GM13977 (cell line): ENCODE results near the gene HERC2.
A peak's percentile ranks its signal among the peaks of the same experiment; 100 is the strongest.

Experiments
- DNase-seq: peaks from one replicate; pipeline ENCODE4 v3.0.0; 2012; ENCODE audit warnings: low spot score
- in situ Hi-C: fragments of 300-500 bp; cut with MboI; formaldehyde crosslinking; loops from one replicate; pipeline ENCODE4 v1.12.0; 2022; ENCODE audit warnings: low sequenced_read_pairs, low pct_unique_long_range_greater_than_20kb, mixed read lengths, inconsistent platforms; ENCODE audit not compliant: unreplicated experiment
- TF ChIP-seq, protein P1 (sequence below): IDR thresholded peaks from 2 replicates; pipeline ENCODE4 v1.5.1; 2012; ENCODE audit warnings: mild to moderate bottlenecking, control low read depth; ENCODE audit not compliant: insufficient read depth; ENCODE audit errors: extremely low read depth, missing control alignments

The HERC2 gene

GRCh38 chr15:28262438-28262837, 59.5 kb downstream of the HERC2 start:
- in situ Hi-C loops, result no loop called here
- TF ChIP-seq, protein P1, sequence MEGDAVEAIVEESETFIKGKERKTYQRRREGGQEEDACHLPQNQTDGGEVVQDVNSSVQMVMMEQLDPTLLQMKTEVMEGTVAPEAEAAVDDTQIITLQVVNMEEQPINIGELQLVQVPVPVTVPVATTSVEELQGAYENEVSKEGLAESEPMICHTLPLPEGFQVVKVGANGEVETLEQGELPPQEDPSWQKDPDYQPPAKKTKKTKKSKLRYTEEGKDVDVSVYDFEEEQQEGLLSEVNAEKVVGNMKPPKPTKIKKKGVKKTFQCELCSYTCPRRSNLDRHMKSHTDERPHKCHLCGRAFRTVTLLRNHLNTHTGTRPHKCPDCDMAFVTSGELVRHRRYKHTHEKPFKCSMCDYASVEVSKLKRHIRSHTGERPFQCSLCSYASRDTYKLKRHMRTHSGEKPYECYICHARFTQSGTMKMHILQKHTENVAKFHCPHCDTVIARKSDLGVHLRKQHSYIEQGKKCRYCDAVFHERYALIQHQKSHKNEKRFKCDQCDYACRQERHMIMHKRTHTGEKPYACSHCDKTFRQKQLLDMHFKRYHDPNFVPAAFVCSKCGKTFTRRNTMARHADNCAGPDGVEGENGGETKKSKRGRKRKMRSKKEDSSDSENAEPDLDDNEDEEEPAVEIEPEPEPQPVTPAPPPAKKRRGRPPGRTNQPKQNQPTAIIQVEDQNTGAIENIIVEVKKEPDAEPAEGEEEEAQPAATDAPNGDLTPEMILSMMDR, result no peak
- DNase-seq, result no peak

GRCh38 chr15:28260722-28261121, 61.3 kb downstream of the HERC2 start:
- TF ChIP-seq, protein P1, result no peak
- no peak for DNase-seq
- in situ Hi-C loops, result no loop called here

- no peak for DNase-seq
- in situ Hi-C loops, result no loop called here
- TF ChIP-seq, protein P1, result no peak
Measured at GRCh38 chr15:28260317-28260716, 61.7 kb downstream of the HERC2 start.

DNA sequence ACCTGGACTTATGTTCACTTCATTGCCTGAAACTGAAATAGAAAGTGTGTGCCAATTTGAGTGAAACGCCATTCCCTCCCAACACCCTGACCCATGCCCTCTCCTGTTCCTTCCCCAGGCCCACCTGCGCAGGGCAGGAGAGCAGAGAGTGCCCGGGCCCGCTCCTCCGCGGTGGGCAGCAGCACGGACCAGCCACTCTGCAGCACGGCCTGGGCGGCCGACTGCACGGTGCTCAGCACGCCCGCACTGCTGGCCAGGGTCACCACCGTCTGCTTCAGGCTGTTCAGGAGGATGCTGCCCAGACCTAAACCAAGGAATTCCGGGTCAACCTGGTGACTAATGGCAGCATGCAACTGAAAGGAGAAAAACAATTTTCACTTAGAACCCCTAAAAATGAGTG, 66.0 kb downstream of the HERC2 start:
- no peak for DNase-seq
- TF ChIP-seq, protein P1, result no peak
- in situ Hi-C loops, result no loop called here

GRCh38 chr15:28252831-28253230, 69.1 kb downstream of the HERC2 start:
- TF ChIP-seq, protein P1, result no peak
- in situ Hi-C loops, result no loop called here
- peak; percentile 60 for DNase-seq

DNA sequence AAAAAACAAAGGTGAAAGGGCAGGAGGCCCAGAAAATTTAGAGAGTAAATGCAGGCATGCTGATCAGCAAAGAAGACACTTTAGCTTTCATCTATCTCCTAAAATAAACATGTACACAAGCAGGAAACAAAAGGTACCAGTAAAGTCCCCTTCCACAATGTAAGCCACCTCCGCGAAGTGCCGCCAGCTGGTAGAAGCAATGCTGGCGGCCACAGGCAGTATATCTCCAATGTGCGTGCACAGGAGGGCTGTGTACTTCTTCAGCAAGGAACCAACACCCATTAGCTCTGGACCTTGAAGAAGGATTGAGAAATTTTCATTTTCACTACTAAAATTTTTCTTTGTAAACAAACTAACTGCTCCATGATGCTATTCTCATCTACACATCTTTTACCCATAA, 75.4 kb downstream of the HERC2 start:
- in situ Hi-C loops, result no loop called here
- DNase-seq, result no peak
- TF ChIP-seq, protein P1, result no peak

DNA sequence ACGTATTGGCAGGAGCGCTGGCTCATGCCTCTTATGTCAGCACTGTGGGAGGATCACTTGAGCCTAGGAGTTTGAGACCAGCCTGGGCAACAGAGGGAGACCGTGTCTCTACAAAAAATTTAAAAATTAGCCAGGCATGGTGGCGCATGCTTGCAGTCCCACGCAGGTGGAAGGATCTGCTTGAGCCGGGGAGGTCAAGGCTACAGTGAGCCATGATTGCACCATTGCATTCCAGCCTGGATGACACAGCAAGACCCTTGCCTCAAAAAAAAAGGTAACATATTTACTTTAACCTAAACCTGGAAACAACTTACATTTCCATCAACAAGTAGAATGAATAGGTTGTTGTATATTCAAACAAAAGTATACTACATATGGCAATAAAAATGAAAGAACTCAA, 78.1 kb downstream of the HERC2 start:
- TF ChIP-seq, protein P1, result no peak
- no peak for DNase-seq
- in situ Hi-C loops, result no loop called here
